Inflammatory macrophage treated with lipopolysaccharide for 1 hour (primary cell): ENCODE data around the gene ESPN.
"Not testable (repeated sequence)": the region's sequence is repeated elsewhere in the genome, so short reads cannot be mapped to it uniquely, and the experiment has no call there.

Experiments used
- DNase-seq, 2 donors: peaks; one replicate each; pipeline ENCODE4 v3.0.0-alpha.2; 2020 to 2022

Gene ESPN, protein sequence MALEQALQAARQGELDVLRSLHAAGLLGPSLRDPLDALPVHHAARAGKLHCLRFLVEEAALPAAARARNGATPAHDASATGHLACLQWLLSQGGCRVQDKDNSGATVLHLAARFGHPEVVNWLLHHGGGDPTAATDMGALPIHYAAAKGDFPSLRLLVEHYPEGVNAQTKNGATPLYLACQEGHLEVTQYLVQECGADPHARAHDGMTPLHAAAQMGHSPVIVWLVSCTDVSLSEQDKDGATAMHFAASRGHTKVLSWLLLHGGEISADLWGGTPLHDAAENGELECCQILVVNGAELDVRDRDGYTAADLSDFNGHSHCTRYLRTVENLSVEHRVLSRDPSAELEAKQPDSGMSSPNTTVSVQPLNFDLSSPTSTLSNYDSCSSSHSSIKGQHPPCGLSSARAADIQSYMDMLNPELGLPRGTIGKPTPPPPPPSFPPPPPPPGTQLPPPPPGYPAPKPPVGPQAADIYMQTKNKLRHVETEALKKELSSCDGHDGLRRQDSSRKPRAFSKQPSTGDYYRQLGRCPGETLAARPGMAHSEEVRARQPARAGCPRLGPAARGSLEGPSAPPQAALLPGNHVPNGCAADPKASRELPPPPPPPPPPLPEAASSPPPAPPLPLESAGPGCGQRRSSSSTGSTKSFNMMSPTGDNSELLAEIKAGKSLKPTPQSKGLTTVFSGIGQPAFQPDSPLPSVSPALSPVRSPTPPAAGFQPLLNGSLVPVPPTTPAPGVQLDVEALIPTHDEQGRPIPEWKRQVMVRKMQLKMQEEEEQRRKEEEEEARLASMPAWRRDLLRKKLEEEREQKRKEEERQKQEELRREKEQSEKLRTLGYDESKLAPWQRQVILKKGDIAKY

DNA sequence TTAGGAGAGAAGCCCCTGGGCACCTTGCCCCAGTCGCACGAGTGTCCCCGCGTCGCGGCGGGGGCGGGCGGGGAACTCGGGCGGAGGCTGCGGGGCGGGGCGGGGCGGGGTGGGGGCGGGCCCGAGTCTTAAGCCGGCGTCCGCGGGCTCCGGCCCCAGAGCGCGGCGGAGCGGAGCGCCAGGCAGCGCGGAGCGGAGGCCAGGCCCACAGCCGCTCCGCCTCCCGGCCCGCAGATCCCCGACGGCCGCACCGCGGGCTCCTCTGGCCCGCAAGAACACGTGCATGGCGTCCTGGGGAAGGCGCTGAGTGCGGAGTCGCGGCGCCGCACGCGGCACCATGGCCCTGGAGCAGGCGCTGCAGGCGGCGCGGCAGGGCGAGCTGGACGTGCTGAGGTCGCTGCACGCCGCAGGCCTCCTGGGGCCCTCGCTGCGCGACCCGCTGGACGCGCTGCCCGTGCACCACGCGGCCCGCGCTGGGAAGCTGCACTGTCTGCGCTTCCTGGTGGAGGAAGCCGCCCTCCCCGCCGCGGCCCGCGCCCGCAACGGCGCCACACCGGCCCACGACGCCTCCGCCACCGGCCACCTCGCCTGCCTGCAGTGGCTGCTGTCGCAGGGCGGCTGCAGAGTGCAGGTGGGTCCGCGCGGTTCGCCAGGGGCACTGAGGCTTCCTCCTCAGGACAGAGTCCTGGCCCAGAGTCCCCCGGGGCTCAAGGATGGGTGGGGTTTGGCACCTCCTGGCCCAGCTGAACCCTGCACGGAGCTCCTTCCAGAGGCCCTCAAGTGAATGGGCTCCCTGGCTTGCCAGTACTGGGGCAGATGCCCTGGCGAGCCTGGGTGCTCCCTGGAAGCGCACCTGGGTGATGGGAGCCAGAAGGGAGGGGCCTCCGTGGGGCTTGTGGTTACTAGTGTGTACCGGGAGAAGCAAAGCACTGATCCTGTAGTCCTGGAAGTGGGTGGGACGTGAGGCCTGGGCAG lies at the start of gene ESPN:
Gene ESPN, plus strand, starts transcription at position 158 of the 975 bp plus-strand sequence. Its CDS starts 180 bp downstream, at position 338.
- DNase-seq = no peak

DNA sequence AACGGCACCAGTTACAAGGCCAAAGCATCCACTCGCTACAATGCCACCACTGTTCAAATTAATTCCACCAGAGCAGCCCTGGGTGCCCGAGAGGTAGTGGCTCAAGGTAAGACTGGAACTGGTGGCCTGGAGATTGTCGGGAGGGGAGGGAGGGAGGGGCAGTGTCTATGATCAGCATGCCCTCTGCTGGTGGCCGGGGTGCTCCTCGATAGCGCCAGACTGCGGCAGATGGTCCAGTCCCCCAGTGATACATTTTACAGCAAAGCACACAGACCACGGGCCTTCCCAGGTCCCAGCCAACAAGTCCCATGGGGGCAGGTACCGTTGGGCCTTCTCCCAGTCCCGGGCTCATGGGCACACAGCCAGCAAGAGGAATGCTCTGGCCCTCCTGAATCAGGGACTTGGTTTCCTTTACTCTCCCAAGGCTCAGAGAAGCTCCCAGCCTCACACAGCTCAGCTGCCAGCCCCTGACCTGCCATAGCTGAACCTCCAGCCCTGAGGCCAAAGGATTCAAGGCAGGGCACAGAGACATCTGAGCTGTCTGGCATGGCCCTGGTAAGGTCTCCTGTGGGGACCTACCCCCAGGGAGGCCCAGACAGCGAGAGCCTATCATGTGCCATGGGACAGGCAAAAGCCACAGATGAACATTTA lies 46.4 kb upstream of the ESPN start:
- DNase-seq = no peak

GRCh38 chr1:6380037-6380436 lies 44.5 kb upstream of the ESPN start:
- DNase-seq = no peak

GRCh38 chr1:6384135-6384534 lies 40.4 kb upstream of the ESPN start:
- no peak for DNase-seq

- DNase-seq = no peak
Measured at GRCh38 chr1:6384962-6385361, 39.6 kb upstream of the ESPN start.

DNA sequence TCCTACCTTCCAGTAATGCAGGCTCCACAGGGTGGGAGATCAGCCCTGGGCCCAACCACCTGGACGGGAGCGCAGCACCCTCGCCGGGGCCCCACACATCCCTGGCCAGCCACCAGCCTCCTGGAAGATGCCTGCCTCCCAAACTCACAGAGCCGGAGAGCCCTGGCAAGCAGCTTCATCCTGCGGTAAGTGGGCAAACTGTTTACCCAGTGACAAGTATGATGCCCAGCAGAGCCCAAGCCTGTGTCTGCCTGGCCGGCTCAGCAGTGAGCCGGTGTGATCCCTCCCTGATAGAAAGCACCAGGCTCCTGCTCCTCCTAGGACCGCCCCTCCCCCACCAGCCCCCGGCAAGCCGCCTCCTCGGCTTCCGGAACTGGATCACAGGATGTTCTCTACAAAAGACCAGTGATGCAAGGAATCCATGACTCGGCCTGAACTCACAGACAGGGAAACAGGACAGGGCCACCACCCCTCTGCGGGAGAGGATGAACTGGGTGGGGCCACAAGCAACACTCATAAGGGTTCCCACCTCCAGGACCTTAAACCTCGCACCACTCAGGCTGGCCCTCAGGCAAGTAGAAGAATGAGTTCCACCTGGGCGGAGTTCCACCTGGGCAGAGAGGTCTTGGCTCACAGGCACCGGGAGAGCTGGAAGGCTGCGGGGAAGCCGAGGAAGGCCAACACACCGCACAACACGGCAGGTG lies 38.9 kb upstream of the ESPN start:
- peak in 1 of 2 donors; percentile 34 for DNase-seq

GRCh38 chr1:6386371-6386949 lies 38.1 kb upstream of the ESPN start:
- DNase-seq = no peak

GRCh38 chr1:6389971-6390370 lies 34.6 kb upstream of the ESPN start:
- no peak for DNase-seq

DNA sequence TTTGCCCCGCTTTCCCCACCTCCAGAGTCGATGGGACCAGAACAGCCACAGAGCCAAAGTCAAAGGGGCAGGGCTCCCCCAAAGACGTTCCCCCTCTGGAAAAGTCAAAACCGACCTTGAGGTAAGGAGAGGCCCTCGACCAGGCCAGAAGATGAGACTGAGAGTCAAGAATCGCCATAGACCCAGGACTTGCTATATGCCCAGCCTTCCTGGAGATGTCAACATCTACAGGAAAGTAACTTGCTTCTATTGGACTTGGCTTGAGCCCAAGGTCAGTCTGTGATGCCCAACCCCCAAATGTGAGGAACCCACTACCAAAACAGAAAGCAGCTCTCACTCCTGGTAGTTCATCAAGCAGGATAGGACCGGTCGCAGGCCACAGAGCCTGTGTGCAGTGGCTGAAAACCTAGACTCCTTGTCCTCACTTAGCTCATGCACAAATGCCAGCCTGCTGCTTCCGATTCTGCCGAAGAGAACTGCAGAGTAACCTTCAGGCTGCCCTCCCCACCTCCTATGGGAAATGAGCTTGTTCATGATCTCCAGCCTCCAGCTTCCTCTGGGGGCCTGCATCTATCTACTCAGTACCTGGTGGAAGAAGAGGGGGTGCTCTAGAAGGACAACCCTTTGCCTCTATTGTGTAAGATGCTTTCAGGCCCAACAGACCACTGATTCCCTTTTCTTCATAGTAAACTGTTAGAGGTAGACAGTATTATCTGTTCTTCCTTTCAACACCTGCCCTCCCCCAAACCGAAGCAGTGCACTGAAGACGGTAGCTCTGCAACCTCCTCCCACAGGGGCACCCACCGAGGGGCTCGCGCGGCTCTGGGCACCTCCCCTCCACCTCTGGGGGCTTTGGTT lies 32.4 kb upstream of the ESPN start:
- no peak for DNase-seq

DNA sequence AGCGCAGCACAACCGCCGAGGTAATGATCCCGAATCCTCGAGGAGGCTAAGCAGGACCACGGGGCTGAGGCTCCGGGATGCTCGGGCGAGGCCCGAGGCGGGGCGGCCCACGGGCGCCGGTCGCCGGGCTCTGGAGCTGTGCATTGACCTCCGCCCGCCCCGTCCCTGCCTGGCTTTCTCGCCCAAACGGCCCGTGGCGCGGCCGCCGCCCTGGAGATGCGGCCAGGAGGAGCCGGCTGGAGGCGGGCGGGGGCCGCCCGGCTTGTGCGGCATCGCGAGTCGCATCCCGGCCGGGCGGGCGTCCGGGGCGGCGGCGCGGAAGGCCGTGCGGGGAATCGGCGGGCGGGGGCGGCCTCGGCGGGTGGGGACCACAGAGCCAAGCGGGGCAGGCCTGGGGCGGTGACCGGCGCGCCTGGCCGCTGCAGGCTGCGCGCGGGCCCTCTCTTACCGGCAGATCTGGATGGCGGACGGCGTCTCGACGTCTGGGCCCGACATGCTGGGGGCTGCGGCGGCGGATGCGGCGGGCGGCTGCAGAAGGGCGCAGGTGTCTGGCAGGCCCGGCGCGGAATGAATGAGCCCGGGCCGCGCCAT lies 31.7 kb upstream of the ESPN start:
- no peak for DNase-seq

DNA sequence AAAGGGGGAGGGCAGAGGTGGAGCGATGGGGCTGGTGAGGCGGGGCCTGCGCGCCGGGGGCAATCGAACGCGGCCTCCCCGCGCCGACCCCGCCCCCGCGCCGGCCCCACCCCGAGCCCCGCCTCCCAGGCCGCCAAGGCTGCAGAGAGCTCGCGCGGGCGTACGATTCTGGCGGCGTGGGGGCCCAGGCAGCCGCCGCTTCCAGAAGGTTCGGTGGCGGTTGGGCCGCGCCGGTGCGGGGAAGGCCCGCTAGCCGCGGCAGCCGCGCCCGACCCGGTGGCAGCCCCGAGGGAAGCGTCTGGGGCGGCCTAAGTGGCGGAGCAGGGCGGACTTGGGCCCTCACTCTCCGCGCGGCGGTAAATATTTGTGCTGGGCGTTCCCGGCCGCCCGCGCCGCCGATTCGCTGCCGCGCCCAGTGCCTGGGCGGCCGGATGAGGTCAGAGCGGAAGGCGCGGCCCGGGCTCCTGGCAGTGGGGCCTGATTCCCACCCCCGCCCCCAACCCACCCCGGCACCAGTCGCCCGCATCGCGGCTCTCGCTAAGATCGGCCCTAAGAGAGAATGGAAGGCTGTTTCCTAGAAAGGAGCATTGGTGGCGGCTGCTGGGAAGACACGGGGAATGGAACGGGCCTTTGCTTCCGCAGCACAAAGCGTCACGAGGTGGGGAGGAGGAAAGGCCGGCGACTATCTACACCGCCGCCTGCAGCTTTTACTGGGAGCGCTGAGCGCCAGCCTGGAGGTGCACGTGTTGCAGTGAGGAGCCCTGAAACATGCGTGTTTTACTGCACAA lies 31.0 kb upstream of the ESPN start, which contains the start of gene ACOT7:
Gene ACOT7, minus strand, starts transcription at position 368 of the 788 bp plus-strand sequence. CDS start 368 bp downstream, outside the sequence.
- DNase-seq = peak; percentile 85 to 88

GRCh38 chr1:6395130-6395529 lies 29.4 kb upstream of the ESPN start:
- not testable (repeated sequence) for DNase-seq

DNA sequence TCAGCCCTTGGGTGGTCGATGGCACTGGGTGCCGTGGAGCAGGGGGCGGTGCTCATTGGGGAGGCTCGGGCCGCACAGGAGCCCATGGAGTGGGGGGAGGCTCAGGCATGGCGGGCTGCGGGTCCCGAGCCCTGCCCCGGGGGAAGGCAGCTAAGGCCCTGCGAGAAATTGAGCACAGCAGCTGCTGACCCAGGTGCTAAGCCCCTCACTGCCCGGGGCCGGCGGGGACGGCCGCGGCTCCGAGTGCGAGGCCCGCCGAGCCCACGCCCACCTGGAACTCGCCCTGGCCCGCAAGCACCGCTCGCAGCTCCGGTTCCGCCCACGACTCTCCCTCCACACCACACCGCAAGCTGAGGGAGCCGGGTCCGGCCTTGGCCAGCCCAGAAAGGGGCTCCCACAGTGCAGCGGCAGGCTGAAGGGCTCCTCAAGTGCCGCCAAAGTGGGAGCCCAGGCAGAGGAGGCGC lies 28.8 kb upstream of the ESPN start:
- DNase-seq = not testable (repeated sequence)

DNA sequence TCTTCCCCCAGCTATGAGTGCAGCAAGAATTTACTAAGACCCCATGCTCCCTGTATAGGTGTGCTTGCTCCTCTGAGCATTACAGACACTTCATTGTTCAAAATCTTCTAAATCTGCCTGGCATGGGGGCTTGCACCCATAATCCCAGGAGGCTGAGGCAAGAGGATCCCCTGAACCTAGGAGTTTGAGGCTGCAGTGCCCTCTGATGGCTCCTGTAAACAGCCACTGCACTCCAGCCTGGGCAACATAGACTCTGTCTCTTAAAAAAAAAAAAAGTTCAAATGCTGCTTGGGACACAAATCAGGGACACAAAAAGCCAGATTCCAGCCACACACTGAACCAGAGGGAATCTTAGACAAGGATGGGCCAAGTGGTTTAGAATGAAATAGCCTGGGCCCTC lies 27.6 kb upstream of the ESPN start:
- no peak for DNase-seq

DNA sequence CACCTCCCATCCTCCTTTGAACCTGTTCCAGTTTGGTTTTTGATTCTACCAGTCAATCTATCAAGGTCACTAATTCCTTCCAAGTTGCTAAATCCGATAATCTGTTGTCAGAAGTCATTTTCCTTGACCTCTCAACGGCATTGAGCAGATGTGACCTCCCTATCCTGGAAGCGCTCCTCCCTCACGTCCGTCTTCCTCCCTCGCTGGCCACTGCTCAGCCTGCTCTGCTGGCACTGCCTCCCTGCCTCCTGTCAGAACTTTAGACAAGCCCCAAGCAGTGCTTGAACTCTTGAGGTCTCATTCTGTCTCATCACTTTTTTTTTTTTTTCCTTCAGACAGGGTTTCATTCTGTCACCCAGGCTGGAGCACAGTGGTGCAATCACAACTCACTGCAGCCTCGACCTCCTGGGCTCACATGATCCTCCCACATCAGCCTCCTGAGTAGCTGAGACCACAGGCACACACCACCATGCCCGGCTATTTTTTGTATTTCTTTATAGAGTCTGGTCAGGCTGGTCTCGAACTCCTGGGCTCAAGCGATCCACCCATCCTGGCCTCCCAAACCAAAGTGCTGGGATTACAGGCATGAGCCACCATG lies 26.6 kb upstream of the ESPN start:
- peak in 1 of 2 donors; percentile 31 for DNase-seq

DNA sequence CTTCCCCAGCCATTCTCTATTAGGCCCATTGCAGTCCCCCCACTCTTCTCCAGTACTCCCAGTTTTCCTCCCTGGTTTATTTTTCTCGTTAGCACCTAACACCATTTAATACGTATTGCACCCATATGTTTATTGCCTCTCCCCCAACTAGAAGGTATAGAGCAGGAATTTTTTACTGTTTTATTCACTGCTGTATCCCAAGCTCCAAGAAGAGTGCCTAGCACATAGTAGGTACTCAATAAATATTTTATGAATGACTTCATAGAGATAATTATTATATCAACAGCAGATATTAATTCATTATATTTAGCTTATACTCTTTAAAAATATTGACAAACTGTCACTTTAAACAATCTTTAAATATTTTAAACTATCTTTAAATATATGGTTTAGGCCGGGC lies 25.3 kb upstream of the ESPN start:
- DNase-seq = no peak

DNA sequence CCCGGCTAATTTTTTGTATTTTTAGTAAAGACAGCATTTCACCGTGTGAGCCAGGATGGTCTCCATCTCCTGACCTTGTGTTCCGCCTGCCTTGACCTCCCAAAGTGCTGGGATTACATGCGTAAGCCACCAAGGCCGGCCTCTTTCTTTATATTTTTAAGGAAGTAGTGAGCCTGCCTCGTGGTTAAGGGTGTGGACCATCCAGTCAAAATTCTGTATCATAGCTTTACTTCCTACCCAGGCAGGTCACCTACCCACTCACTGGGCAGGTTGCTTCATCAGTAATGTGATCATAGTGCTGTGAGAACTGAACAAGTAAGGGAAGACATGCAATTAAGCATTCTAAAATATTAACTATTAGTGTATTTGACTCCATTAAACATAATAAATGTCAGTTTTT lies 22.9 kb upstream of the ESPN start:
- DNase-seq = peak; percentile 91 to 95

DNA sequence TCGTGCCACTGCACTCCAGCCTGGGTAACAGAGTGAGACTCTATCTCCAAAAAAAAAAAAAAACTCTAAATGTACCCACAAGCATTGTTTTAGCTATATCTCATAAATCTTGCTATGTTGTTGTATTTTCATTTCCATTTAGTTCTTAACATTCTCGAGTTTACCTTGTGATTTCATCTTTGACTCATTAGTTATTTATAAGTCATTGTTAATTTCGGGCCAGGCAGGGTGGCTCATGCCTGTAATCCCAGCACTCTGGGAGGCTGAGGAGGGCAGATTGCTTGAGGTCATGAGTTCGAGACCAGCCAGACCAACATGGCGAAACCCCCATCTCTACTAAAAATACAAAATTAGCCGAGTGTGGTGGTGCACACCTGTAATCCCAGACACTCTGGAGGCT lies 16.6 kb upstream of the ESPN start:
- no peak for DNase-seq
